Tibial artery (tissue), 4 donors: ENCODE measurements around the gene ZNF101.

Experiments used
- DNase-seq, 2 donors: peaks; one replicate each; pipeline ENCODE4 v3.0.0-alpha.2; 2019
- H3K27ac ChIP-seq, 2 donors: fragments of 200-600 bp; sonication (generic) in 1 of 2; 1 replicate in 1 of 2; 2 replicates in 1 of 2; pipeline ENCODE4 v1.5.1; 2018 to 2019; ENCODE audit warnings: mild to moderate bottlenecking in 1 of 2
- H3K27me3 ChIP-seq, 2 donors: fragments of 200-600 bp; sonication (generic) in 1 of 2; one replicate each; pipeline versions ENCODE4 v1.5.1 to v1.6.0; 2016 to 2019
- H3K36me3 ChIP-seq, 3 donors: fragments of 200-600 bp; sonication (generic) in 2 of 3; one replicate each; pipeline ENCODE4 v1.5.1; 2016 to 2019; ENCODE audit warnings: mild to moderate bottlenecking in 2 of 3
- H3K4me1 ChIP-seq, 4 donors: fragments of 200-600 bp; sonication (generic) in 2 of 4; 1 replicate in 3 of 4; 2 replicates in 1 of 4; pipeline ENCODE4 v1.5.1; 2016 to 2019
- H3K4me3 ChIP-seq, 2 donors: fragments of 200-600 bp; sonication (generic) in 1 of 2; 1 replicate in 1 of 2; 2 replicates in 1 of 2; pipeline ENCODE4 v1.5.1; 2018 to 2019; ENCODE audit warnings: mild to moderate bottlenecking in 2 of 2
- H3K9me3 ChIP-seq, 3 donors: fragments of 200-600 bp; sonication (generic) in 1 of 3; one replicate each; pipeline ENCODE4 v1.5.1; 2016 to 2019
- CTCF ChIP-seq, 2 experiments: fragments of 200-600 bp in 1 of 2; fragments of 450-650 bp in 1 of 2; IDR thresholded peaks; one replicate each; pipeline ENCODE4 v1.5.1; 2017 to 2019; ENCODE audit warnings: antibody characterized with exemption in 2 of 2, mild to moderate bottlenecking in 1 of 2, moderate library complexity in 1 of 2
- intact Hi-C: fragments of 100-400 bp; cut with DNase I; formaldehyde crosslinking; loops from one replicate; pipeline ENCODE4 v1.15.0; 2023; ENCODE audit warnings: low total_unique reads

Gene ZNF101

DNA sequence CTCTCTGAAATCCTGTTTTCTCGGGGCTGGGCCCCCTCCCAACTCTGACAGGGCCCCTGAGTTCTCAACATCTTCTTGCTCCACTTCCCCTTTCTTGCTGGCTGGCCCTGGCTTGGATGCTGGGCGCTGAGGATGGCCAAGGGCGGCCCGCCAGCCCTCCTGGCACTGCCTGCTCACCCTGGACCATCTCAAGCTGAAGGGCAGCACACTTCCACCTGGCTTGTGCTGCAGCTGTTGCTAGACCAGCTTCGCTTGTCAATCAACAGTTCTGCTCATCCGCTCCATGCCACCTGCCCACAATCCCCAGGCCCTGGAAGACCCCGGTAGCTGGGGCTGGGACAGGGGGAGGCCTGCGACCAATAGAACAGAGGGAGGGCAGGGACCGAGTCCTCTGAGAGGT, 18.3 kb upstream of the ZNF101 start:
- peaks cover 88 to 100% (median 93%) of the 10 kb centered on the region in 3 donors for H3K36me3 ChIP-seq
- no peak overlapping the region for H3K4me3 ChIP-seq
- intact Hi-C loops: no loop called here
- H3K27ac ChIP-seq: no peak overlapping the region
- H3K9me3 ChIP-seq: no peaks in the 10 kb centered on the region
- no peaks in the 10 kb centered on the region for H3K4me1 ChIP-seq
- TF ChIP-seq CTCF (IDR thresholded peaks at IDR 0.05): no peak
- no peaks in the 10 kb centered on the region for H3K27me3 ChIP-seq
- DNase-seq: no peak

DNA sequence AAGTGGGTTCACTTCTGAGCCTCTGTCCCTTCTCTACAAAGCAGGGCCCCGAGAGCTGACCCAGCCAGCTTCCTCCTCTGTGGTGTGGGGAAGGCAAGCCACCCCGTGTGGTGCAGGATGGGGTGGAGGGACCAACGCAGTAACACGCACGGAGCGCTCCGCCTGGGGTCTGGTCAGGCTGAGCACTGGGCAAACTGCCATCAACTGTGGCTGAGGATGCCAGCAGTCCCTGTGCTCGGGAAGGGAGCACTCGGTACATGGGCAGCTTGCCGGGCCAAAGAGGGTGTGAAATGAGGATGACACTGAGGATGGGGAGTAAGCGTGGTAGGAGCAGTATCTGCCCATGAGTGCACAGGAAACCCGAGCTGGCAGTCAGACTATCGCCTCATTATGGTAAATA, 17.6 kb upstream of the ZNF101 start:
- Histone ChIP-seq H3K27ac (no peak overlapping the region), H3K36me3 (peaks cover 89 to 100% (median 93%) of the 10 kb centered on the region in 3 donors)

DNA sequence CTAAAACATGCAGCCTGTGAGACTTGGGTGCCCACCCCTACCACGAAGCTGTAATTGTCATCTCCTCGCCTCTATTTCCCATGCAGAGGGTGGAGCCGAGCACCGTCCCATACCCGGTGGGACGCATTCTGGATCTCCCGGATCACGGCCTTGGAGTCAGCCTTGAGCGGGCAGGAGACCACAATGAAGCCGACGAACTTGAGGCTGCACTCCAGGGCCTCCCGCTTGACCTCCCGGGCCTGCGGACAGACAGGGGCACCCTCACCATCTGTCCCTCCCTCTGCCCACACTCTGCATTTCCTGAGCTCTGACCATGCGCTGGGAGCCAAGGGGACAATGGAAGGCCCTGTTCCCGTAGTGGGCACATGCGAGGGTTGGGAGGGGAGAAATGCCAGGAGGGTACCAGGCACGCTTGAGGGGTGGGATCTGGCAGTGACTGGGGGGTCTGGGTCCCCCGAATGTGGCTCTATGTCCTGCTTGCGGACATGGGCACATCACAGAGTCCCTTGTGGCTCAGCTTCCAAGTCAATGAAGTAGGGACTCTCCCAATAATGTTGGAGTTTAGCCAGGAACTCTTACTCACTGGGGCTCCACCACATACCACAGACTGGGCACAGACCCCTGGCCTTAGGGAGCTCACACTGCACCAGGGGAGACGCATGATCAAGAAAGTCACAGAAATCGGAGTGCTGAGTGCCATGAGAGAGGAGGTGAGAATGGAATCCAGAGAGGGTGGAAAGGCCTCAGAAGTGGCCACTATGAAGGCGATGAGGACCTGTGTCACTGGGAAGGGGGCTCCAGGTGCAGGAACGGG, 15.9 kb upstream of the ZNF101 start:
- Histone ChIP-seq H3K36me3 (peaks cover 89 to 100% (median 93%) of the 10 kb centered on the region in 3 donors), H3K4me3 (no peak overlapping the region), H3K9me3 (no peaks in the 10 kb centered on the region), H3K27ac (no peak overlapping the region), H3K4me1 (no peaks in the 10 kb centered on the region), H3K27me3 (no peaks in the 10 kb centered on the region)
- DNase-seq: no peak
- intact Hi-C loops: no loop called here
- no peak for TF ChIP-seq CTCF (IDR thresholded peaks at IDR 0.05)

More for the DNA sequence above, 17.6 kb upstream of the ZNF101 start:
- no peak for DNase-seq
- no peaks in the 10 kb centered on the region for H3K27me3 ChIP-seq
- H3K4me3 ChIP-seq: no peak overlapping the region
- no peaks in the 10 kb centered on the region for H3K4me1 ChIP-seq
- no peak for TF ChIP-seq CTCF (IDR thresholded peaks at IDR 0.05)
- H3K9me3 ChIP-seq: no peaks in the 10 kb centered on the region
- intact Hi-C loops: no loop called here

DNA sequence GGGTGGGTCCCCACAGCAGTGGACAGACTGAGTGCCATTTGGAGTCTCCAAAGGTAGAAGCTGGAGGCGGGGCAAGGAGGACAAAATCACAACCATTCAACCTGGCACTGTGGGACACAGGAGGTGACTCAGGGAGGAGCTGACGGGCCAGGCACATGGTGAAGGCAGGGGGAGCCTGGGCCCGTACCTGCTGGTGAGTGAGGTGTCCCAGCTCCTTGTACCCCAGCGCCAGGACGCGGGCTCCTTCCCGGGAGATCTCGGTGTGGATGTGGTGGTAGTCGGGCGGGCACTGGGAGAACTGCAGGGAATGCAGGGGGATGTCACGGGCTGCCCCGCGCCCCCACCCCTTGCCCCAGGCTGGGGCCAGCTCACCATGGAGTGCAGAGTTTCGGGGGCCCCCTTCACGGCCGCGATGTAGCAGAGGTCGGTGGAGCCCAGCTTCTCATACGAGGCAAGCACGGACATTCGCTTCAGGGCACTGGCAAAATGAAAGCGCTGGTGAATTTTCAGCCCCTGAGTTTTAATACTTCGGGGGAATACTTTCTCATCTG, 15.0 kb upstream of the ZNF101 start:
- Histone ChIP-seq H3K27ac (no peak overlapping the region), H3K36me3 (peaks cover 92 to 100% (median 98%) of the 10 kb centered on the region in 3 donors), H3K4me3 (no peak overlapping the region), H3K4me1 (no peaks in the 10 kb centered on the region), H3K9me3 (no peaks in the 10 kb centered on the region), H3K27me3 (no peaks in the 10 kb centered on the region)
- intact Hi-C loops: no loop called here
- DNase-seq: no peak
- TF ChIP-seq CTCF (IDR thresholded peaks at IDR 0.05): no peak

GRCh38 chr19:19654441-19654840, 14.2 kb upstream of the ZNF101 start:
- H3K4me3 ChIP-seq: no peak overlapping the region
- no peak for TF ChIP-seq CTCF (IDR thresholded peaks at IDR 0.05)
- no peak for DNase-seq
- H3K4me1 ChIP-seq: no peaks in the 10 kb centered on the region
- intact Hi-C loops: no loop called here
- H3K27me3 ChIP-seq: no peaks in the 10 kb centered on the region
- H3K36me3 ChIP-seq: peaks cover 98 to 100% (median 98%) of the 10 kb centered on the region in 3 donors
- H3K9me3 ChIP-seq: no peaks in the 10 kb centered on the region
- H3K27ac ChIP-seq: no peak overlapping the region
